AG09309 (cell line): Measurements from ENCODE around the gene SUGCT.

ENCODE experiments used
- DNase-seq: peaks from one replicate; pipeline ENCODE4 v3.0.0-alpha.2; 2010; ENCODE audit warnings: low read depth
- H3K4me3 ChIP-seq: 2 replicates; pipeline ENCODE4 v1.5.1; 2011; ENCODE audit warnings: mild to moderate bottlenecking, low read depth, low read length, moderate library complexity; ENCODE audit not compliant: control insufficient read depth
- TF ChIP-seq, protein P1 (sequence below): IDR thresholded peaks from 2 replicates; pipeline ENCODE4 v1.5.1; 2011; ENCODE audit warnings: mild to moderate bottlenecking, low read depth, low read length, inconsistent platforms; ENCODE audit not compliant: insufficient read depth, control insufficient read depth; ENCODE audit errors: missing control alignments

SUGCT gene

GRCh38 chr7:40572810-40573465 lies 438.1 kb downstream of the SUGCT start:
- DNase-seq: no peak
- TF ChIP-seq, protein P1, sequence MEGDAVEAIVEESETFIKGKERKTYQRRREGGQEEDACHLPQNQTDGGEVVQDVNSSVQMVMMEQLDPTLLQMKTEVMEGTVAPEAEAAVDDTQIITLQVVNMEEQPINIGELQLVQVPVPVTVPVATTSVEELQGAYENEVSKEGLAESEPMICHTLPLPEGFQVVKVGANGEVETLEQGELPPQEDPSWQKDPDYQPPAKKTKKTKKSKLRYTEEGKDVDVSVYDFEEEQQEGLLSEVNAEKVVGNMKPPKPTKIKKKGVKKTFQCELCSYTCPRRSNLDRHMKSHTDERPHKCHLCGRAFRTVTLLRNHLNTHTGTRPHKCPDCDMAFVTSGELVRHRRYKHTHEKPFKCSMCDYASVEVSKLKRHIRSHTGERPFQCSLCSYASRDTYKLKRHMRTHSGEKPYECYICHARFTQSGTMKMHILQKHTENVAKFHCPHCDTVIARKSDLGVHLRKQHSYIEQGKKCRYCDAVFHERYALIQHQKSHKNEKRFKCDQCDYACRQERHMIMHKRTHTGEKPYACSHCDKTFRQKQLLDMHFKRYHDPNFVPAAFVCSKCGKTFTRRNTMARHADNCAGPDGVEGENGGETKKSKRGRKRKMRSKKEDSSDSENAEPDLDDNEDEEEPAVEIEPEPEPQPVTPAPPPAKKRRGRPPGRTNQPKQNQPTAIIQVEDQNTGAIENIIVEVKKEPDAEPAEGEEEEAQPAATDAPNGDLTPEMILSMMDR: no peak
- H3K4me3 ChIP-seq: no peak overlapping the region

- H3K4me3 ChIP-seq: no peak overlapping the region
- DNase-seq: no peak
- TF ChIP-seq, protein P1: no peak
Observed at GRCh38 chr7:40579401-40579800, 444.6 kb downstream of the SUGCT start.

- no peak for DNase-seq
- no peak overlapping the region for H3K4me3 ChIP-seq
- TF ChIP-seq, protein P1: no peak
Observed at GRCh38 chr7:40580776-40581175, 446.0 kb downstream of the SUGCT start.

GRCh38 chr7:40582539-40582938 lies 447.7 kb downstream of the SUGCT start:
- DNase-seq: no peak
- TF ChIP-seq, protein P1: no peak
- no peak overlapping the region for H3K4me3 ChIP-seq

- TF ChIP-seq, protein P1: no peak
- H3K4me3 ChIP-seq: no peak overlapping the region
- no peak for DNase-seq
Observed at GRCh38 chr7:40583667-40584444, 449.1 kb downstream of the SUGCT start.

DNA sequence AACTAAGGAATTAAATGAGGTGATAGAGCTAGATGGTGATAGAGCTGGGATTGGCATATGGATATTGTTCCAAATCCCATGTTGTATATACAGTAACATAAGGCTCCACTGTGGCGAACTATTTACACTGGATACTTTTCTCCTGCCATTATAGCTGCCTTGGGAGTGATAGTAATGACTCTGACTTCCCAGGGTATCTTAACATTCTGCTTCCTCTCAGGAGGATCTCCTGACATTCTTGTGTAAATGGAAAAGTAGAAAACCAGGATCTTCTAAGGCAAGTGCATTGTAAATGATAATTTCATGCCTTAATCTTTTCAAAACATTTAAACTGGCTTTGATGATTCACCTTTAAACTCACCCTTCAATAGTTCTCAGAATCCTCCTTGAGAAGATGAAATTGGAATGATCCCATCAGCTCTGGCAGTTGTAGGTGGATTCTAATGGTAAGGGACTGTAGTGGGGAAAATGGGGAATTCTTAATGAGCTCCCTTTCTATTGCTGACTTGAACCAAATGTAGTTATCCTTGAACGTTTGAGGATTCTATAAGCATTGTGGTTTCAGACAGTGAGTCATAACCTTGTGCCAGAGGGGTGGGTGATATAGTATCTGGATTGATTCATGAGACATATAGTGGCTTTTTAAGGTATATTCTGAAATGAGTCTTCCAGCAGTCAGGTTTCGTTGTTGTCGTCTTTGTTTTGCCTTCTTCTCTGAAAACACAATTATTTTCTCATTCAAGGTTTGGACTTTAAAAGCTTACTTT lies 450.0 kb downstream of the SUGCT start:
- TF ChIP-seq, protein P1: no peak
- no peak for DNase-seq

More for the DNA sequence above, 450.0 kb downstream of the SUGCT start:
- H3K4me3 ChIP-seq: no peak overlapping the region
